ENCODE measurements around the gene TXNDC15. TPM values are rescaled to one million over a fixed set of nuclear protein-coding genes. Genes with fewer than 3 reads are reported as not detected.

Gene TXNDC15
- polyA plus RNA-seq, 1 donor (not counting 4 experiments of a cell fraction or from before 2014, with no cell fraction given) = 31.4 TPM

DNA sequence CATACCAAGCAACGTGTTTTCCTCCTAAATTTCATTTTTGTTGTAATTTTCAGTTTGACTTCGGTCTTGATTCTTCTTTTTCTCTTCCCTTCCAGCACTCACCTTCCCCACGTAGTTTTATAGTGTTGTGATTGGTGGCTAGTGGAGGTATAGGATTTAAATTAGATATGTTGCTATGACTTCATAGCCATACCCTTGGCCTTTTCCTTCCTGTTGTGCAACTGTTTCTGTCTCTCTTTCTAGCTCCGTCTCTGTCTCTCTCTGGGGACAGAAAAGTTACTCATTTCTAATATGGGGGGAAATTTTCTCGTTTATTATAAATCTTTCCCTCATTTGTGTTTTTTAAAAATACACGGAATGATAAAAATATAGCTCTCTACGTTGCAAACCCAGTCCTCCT lies 49.0 kb upstream of the TXNDC15 start:
- H3K27ac ChIP-seq (ENCODE audit: control insufficient read depth, insufficient read depth, low read length) = no peak overlapping the region
- no peaks in the 10 kb centered on the region for H4K20me1 ChIP-seq (ENCODE audit: control insufficient read depth, extremely low read depth, insufficient read depth, low read length)
- TF ChIP-seq, protein P1, sequence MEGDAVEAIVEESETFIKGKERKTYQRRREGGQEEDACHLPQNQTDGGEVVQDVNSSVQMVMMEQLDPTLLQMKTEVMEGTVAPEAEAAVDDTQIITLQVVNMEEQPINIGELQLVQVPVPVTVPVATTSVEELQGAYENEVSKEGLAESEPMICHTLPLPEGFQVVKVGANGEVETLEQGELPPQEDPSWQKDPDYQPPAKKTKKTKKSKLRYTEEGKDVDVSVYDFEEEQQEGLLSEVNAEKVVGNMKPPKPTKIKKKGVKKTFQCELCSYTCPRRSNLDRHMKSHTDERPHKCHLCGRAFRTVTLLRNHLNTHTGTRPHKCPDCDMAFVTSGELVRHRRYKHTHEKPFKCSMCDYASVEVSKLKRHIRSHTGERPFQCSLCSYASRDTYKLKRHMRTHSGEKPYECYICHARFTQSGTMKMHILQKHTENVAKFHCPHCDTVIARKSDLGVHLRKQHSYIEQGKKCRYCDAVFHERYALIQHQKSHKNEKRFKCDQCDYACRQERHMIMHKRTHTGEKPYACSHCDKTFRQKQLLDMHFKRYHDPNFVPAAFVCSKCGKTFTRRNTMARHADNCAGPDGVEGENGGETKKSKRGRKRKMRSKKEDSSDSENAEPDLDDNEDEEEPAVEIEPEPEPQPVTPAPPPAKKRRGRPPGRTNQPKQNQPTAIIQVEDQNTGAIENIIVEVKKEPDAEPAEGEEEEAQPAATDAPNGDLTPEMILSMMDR (optimal IDR thresholded peaks at IDR 0.05 in 1 of 3, IDR thresholded peaks at IDR 0.05 in 1 of 3, conservative IDR thresholded peaks at IDR 0.05 in 1 of 3; ENCODE audit: extremely low read depth in 1 of 3, insufficient read depth in 2 of 3, low read length in 3 of 3) = no peak
- TF ChIP-seq EZH2 (IDR thresholded peaks at IDR 0.05; ENCODE audit: low read length) = no peak
- FAIRE-seq (no peak), DNase-seq (ENCODE audit: low read depth, low spot score) (no peak)
- no peak overlapping the region for H3K4me2 ChIP-seq (ENCODE audit: control insufficient read depth, extremely low read depth, insufficient read depth, low read depth, low read length)
- H3K9me3 ChIP-seq (ENCODE audit: control insufficient read depth, low read depth, low read length) = no peaks in the 10 kb centered on the region
- no peaks in the 10 kb centered on the region for H3K79me2 ChIP-seq (ENCODE audit: control insufficient read depth, insufficient read depth, low read length)
- H3K27me3 ChIP-seq (ENCODE audit: control insufficient read depth, extremely low read depth, insufficient read depth, low read length) = no peaks in the 10 kb centered on the region
- H3K4me1 ChIP-seq (ENCODE audit: control insufficient read depth, extremely low read depth, insufficient read depth, low read length) = no peaks in the 10 kb centered on the region
- H3K36me3 ChIP-seq (ENCODE audit: control insufficient read depth in 2 of 2, extremely low read depth in 1 of 2, insufficient read depth in 2 of 2, low read length in 2 of 2) = peaks cover 8 to 9% of the 10 kb centered on the region in 2 experiments
- no peak overlapping the region for H3K4me3 ChIP-seq (ENCODE audit: control insufficient read depth in 2 of 3, extremely low read depth in 1 of 3, insufficient read depth in 2 of 3, low read depth in 1 of 3, low read length in 3 of 3)
- dilution Hi-C loops (cut with MboI; ENCODE audit: extremely low pct_ligation_motif_present, low sequenced_read_pairs) = no loop called here
- H3K9me1 ChIP-seq (ENCODE audit: control insufficient read depth, extremely low read depth, insufficient read depth, low read length) = no peaks in the 10 kb centered on the region
- no peak overlapping the region for H3K9ac ChIP-seq (ENCODE audit: control insufficient read depth, extremely low read depth, insufficient read depth, low read length)
- H2AFZ ChIP-seq (ENCODE audit: control insufficient read depth, low read length) = no peak overlapping the region

DNA sequence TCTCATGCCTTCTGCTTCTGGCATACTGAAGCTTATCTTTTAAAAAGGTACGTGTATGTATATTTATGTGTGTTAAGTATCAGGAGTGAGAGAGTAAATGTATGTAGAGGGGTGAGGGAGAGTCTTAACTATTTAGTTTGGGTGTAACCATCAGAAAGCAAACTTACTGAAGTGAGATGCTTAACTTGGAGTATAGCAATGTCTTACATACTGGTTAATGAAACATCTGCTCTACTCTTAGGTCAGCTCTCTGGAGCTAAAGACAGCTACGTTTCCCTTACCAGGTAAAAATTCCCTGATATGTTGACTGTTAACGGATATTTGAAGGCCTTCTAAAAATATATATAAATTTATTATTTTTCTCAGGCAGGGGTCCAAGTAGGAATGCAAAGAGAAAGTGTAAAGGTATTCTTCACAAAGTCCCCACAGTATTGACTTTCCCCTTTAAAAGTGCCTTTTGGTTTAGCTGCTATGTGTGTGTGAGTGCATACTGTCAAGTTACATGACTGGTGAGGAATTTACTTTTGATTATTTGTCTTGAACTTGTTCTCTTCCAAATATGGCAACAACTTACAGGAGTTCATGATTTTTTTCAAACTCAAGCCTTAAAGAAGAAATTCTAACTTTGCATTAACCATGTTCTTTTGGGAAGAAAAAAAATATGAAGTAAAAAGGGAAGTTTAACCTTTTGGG lies 40.7 kb upstream of the TXNDC15 start:
- no peaks in the 10 kb centered on the region for H3K27me3 ChIP-seq (ENCODE audit: control insufficient read depth, extremely low read depth, insufficient read depth, low read length)
- no peak overlapping the region for H2AFZ ChIP-seq (ENCODE audit: control insufficient read depth, low read length)
- H3K9me3 ChIP-seq (ENCODE audit: control insufficient read depth, low read depth, low read length) = no peaks in the 10 kb centered on the region
- H3K36me3 ChIP-seq (ENCODE audit: control insufficient read depth in 2 of 2, extremely low read depth in 1 of 2, insufficient read depth in 2 of 2, low read length in 2 of 2) = peaks cover 0 to 2% of the 10 kb centered on the region in 2 experiments
- no peaks in the 10 kb centered on the region for H4K20me1 ChIP-seq (ENCODE audit: control insufficient read depth, extremely low read depth, insufficient read depth, low read length)
- no peak overlapping the region for H3K4me3 ChIP-seq (ENCODE audit: control insufficient read depth in 2 of 3, extremely low read depth in 1 of 3, insufficient read depth in 2 of 3, low read depth in 1 of 3, low read length in 3 of 3)
- H3K9me1 ChIP-seq (ENCODE audit: control insufficient read depth, extremely low read depth, insufficient read depth, low read length) = no peaks in the 10 kb centered on the region
- no peak overlapping the region for H3K9ac ChIP-seq (ENCODE audit: control insufficient read depth, extremely low read depth, insufficient read depth, low read length)
- no peak overlapping the region for H3K4me2 ChIP-seq (ENCODE audit: control insufficient read depth, extremely low read depth, insufficient read depth, low read depth, low read length)
- dilution Hi-C loops (cut with MboI; ENCODE audit: extremely low pct_ligation_motif_present, low sequenced_read_pairs) = no loop called here
- no peak for DNase-seq (ENCODE audit: low read depth, low spot score)
- TF ChIP-seq EZH2 (IDR thresholded peaks at IDR 0.05; ENCODE audit: low read length) = no peak
- TF ChIP-seq, protein P1 (optimal IDR thresholded peaks at IDR 0.05 in 1 of 3, IDR thresholded peaks at IDR 0.05 in 1 of 3, conservative IDR thresholded peaks at IDR 0.05 in 1 of 3; ENCODE audit: extremely low read depth in 1 of 3, insufficient read depth in 2 of 3, low read length in 3 of 3) = no peak
- H3K79me2 ChIP-seq (ENCODE audit: control insufficient read depth, insufficient read depth, low read length) = no peaks in the 10 kb centered on the region
- no peak for FAIRE-seq
- H3K4me1 ChIP-seq (ENCODE audit: control insufficient read depth, extremely low read depth, insufficient read depth, low read length) = no peaks in the 10 kb centered on the region
- no peak overlapping the region for H3K27ac ChIP-seq (ENCODE audit: control insufficient read depth, insufficient read depth, low read length)
